Neuron (in vitro differentiated cells): ENCODE data around the gene GPRASP2.

Experiments used
- H2AFZ ChIP-seq: one replicate; pipeline ENCODE4 v1.6.1; 2013; ENCODE audit warnings: low read depth, mild to moderate bottlenecking, inconsistent platforms, low read length, moderate library complexity
- H3K27me3 ChIP-seq: one replicate; pipeline ENCODE4 v1.6.1; 2013; ENCODE audit warnings: low read length; ENCODE audit not compliant: insufficient read depth
- H3K36me3 ChIP-seq: one replicate; pipeline ENCODE4 v1.6.1; 2013; ENCODE audit warnings: low read length; ENCODE audit not compliant: insufficient read depth
- H3K4me1 ChIP-seq: one replicate; pipeline ENCODE4 v1.6.1; 2013; ENCODE audit warnings: low read length; ENCODE audit not compliant: insufficient read depth
- H3K4me3 ChIP-seq: 2 replicates; pipeline ENCODE4 v1.5.1; 2013; ENCODE audit warnings: mild to moderate bottlenecking, low read length, moderate library complexity
- H3K9me3 ChIP-seq: one replicate; pipeline ENCODE4 v1.6.1; 2013; ENCODE audit warnings: low read length

Gene GPRASP2

GRCh38 chrX:102767287-102767686 lies 55.0 kb downstream of the GPRASP2 start:
- no peaks in the 10 kb centered on the region for H3K36me3 ChIP-seq
- H3K4me1 ChIP-seq: peaks cover 5% of the 10 kb centered on the region
- no peaks in the 10 kb centered on the region for H3K9me3 ChIP-seq
- no peak overlapping the region for H3K4me3 ChIP-seq
- no peak overlapping the region for H2AFZ ChIP-seq
- H3K27me3 ChIP-seq: no peaks in the 10 kb centered on the region
